Mucosa of rectum (tissue), 2 donors: Measurements from ENCODE around the gene POLR3GL.
"Not testable (repeated sequence)": the region's sequence is repeated elsewhere in the genome, so short reads cannot be mapped to it uniquely, and the experiment has no call there.

Experiments used
- H3K27ac ChIP-seq, 2 donors: one replicate each; pipeline ENCODE4 v1.7.0; 2013; ENCODE audit warnings: inconsistent platforms in 2 of 2, low read depth in 2 of 2, low read length in 2 of 2
- H3K27me3 ChIP-seq, 2 donors: one replicate each; pipeline ENCODE4 v1.7.0; 2013; ENCODE audit warnings: low read length in 2 of 2; ENCODE audit not compliant: control insufficient read depth in 2 of 2, insufficient read depth in 2 of 2
- H3K36me3 ChIP-seq, 2 donors: one replicate each; pipeline ENCODE4 v1.7.0; 2013; ENCODE audit warnings: low read length in 2 of 2; ENCODE audit not compliant: control insufficient read depth in 2 of 2, insufficient read depth in 2 of 2
- H3K4me1 ChIP-seq, 2 donors: one replicate each; pipeline ENCODE4 v1.7.0; 2013; ENCODE audit warnings: low read length in 2 of 2, mild to moderate bottlenecking in 1 of 2; ENCODE audit not compliant: control insufficient read depth in 2 of 2, insufficient read depth in 2 of 2
- H3K4me3 ChIP-seq, 2 donors: one replicate each; pipeline ENCODE4 v1.7.0; 2013; ENCODE audit warnings: low read length in 2 of 2
- H3K9ac ChIP-seq, 2 donors: one replicate each; pipeline ENCODE4 v1.7.0; 2013; ENCODE audit warnings: low read length in 2 of 2, low read depth in 1 of 2, mild to moderate bottlenecking in 1 of 2
- H3K9me3 ChIP-seq, 2 donors: one replicate each; pipeline ENCODE4 v1.7.0; 2013; ENCODE audit warnings: low read length in 2 of 2; ENCODE audit not compliant: control insufficient read depth in 2 of 2
- donor health status: healthy.
- donor health status: Normal muscosa, but diverticular disease.

POLR3GL gene

GRCh38 chr1:145964328-145965118 is at the start of gene POLR3GL, which contains the start of gene ANKRD34A:
Gene POLR3GL, plus strand, starts transcription at chr1:145964690. Its CDS starts 10,176 bp downstream, at chr1:145974866.
Gene ANKRD34A, minus strand, starts transcription at chr1:145964575. Its CDS starts 2,816 bp downstream, at chr1:145961759.
- Histone ChIP-seq H3K9ac (peak within 1 kb of the TSS; percentile 84 to 91), H3K4me1 (peaks cover 26 to 47% of the 10 kb centered on the region in 2 donors), H3K27me3 (peaks cover 14 to 31% of the 10 kb centered on the region in 2 donors), H3K4me3 (peak within 1 kb of the TSS; percentile 85 to 95), H3K36me3 (no peaks in the 10 kb centered on the region), H3K9me3 (no peaks in the 10 kb centered on the region), H3K27ac (peak within 1 kb of the TSS; percentile 69 to 83)

GRCh38 chr1:145916745-145917144 is 47.7 kb upstream of the POLR3GL start:
- no peaks in the 10 kb centered on the region for H3K9me3 ChIP-seq
- H3K4me1 ChIP-seq = peaks cover 20 to 22% of the 10 kb centered on the region in 2 donors
- no peak overlapping the region for H3K9ac ChIP-seq
- no peak overlapping the region for H3K27ac ChIP-seq
- no peak overlapping the region for H3K4me3 ChIP-seq
- H3K27me3 ChIP-seq = no peaks in the 10 kb centered on the region
- peaks cover 7 to 26% of the 10 kb centered on the region in 2 donors for H3K36me3 ChIP-seq

- H3K4me1 ChIP-seq = peaks cover 20 to 22% of the 10 kb centered on the region in 2 donors
- H3K27me3 ChIP-seq = no peaks in the 10 kb centered on the region
- H3K36me3 ChIP-seq = peaks cover 0 to 18% of the 10 kb centered on the region in 2 donors
- H3K9me3 ChIP-seq = no peaks in the 10 kb centered on the region
- H3K27ac ChIP-seq = peak overlapping the region in 1 of 2 donors; percentile 94
- peak overlapping the region; percentile 85 to 95 for H3K9ac ChIP-seq
- peak overlapping the region; percentile 88 to 98 for H3K4me3 ChIP-seq
Observed at GRCh38 chr1:145917595-145917994, 46.9 kb upstream of the POLR3GL start.

DNA sequence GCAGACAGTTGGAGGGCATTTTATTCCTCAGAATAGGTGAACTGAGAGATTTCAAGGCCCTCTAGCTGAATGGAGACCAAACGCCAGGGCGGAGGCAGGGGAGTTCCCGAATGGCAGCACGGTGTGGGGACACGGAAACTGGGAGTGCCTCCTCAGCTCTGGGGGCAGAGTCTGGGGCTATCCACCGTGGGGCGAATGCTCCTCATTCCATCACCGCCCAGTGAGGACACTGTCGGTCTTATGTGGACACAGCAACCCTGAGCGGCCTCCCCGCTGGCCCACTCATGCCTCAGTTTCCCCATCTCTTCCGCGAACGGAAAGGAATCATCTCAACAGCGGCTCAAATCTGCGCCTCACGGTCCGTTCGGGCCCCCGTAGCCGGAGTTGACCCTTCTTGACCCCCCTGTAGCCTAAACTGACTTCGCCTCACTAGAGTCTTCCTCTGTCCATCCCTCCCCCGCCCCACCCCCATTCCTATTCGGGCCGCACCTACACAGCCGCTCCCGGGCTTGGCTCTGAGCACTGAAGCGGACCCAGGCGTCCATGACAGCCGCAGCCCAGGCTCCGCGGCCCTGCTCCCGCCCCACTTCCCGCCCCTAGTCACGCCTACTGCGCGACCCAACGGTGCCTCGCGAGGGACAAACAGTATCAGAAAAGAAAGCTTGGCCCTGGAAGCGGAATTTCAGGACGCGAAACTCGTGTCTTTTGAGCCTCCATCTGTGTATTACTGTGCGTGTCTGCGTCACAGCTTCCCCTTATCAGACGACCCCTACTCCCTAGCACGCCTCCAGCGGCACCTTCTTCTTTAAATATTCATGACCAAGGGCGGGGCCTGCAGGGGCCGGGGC is 46.1 kb upstream of the POLR3GL start, which contains the start of gene PEX11B:
Gene PEX11B (minus strand): TSS at position 574 of the 848 bp plus-strand sequence. CDS start 29 bp downstream, at position 545.
- H3K27ac ChIP-seq = peak within 1 kb of the TSS; percentile 90 to 94
- peaks cover 20 to 22% of the 10 kb centered on the region in 2 donors for H3K4me1 ChIP-seq
- peak within 1 kb of the TSS; percentile 85 to 95 for H3K9ac ChIP-seq
- no peaks in the 10 kb centered on the region for H3K27me3 ChIP-seq
- peak within 1 kb of the TSS; percentile 88 to 98 for H3K4me3 ChIP-seq
- no peaks in the 10 kb centered on the region for H3K9me3 ChIP-seq
- H3K36me3 ChIP-seq = peaks cover 0 to 18% of the 10 kb centered on the region in 2 donors

- peaks cover 20 to 22% of the 10 kb centered on the region in 2 donors for H3K4me1 ChIP-seq
- no peaks in the 10 kb centered on the region for H3K27me3 ChIP-seq
- H3K27ac ChIP-seq = peak overlapping the region; percentile 90 to 94
- H3K9ac ChIP-seq = peak overlapping the region; percentile 83 to 85
- peaks cover 0 to 14% of the 10 kb centered on the region in 2 donors for H3K36me3 ChIP-seq
- H3K4me3 ChIP-seq = peak overlapping the region; percentile 88 to 98
- H3K9me3 ChIP-seq = no peaks in the 10 kb centered on the region
Observed at GRCh38 chr1:145918992-145919939, 45.2 kb upstream of the POLR3GL start.

DNA sequence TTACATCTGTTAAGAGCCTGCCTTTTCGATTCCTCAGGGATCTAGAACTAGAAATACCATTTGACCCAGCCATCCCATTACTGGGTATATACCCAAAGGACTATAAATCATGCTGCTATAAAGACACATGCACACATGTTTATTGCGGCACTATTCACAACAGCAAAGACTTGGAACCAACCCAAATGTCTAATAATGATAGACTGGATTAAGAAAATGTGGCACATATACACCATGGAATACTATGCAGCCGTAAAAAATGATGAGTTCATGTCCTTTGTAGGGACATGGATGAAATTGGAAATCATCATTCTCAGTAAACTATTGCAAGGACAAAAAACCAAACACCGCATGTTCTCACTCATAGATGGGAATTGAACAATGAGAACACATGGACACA is 44.2 kb upstream of the POLR3GL start:
- not testable (repeated sequence) for H3K9me3 ChIP-seq, H3K27ac ChIP-seq, H3K9ac ChIP-seq, H3K27me3 ChIP-seq, H3K36me3 ChIP-seq, H3K4me3 ChIP-seq
- H3K4me1 ChIP-seq = peaks cover 20 to 22% of the 10 kb centered on the region in 2 donors

GRCh38 chr1:145922266-145922665 is 42.2 kb upstream of the POLR3GL start:
- Histone ChIP-seq H3K4me3 (no peak overlapping the region), H3K4me1 (peaks cover 28 to 31% of the 10 kb centered on the region in 2 donors), H3K36me3 (peaks cover 7 to 10% of the 10 kb centered on the region in 2 donors), H3K9ac (no peak overlapping the region), H3K9me3 (no peaks in the 10 kb centered on the region), H3K27ac (no peak overlapping the region), H3K27me3 (no peaks in the 10 kb centered on the region)

- Histone ChIP-seq H3K36me3 (peaks cover 7 to 10% of the 10 kb centered on the region in 2 donors), H3K9ac (peak overlapping the region; percentile 81 to 84), H3K4me3 (peak overlapping the region; percentile 71 to 97), H3K4me1 (peaks cover 9 to 14% of the 10 kb centered on the region in 2 donors), H3K27me3 (no peaks in the 10 kb centered on the region), H3K9me3 (no peaks in the 10 kb centered on the region), H3K27ac (peak overlapping the region; percentile 88 to 90)
Observed at GRCh38 chr1:145926686-145927062, 37.8 kb upstream of the POLR3GL start.
